Colonic mucosa (tissue), 4 donors: ENCODE measurements around the gene CA10. TPM values are rescaled to one million over a fixed set of nuclear protein-coding genes. Genes with fewer than 3 reads are reported as not detected.

Experiments used
- DNase-seq: peaks from one replicate; pipeline ENCODE4 v3.0.0-alpha.2; 2020
- H3K27ac ChIP-seq: fragments of 200-600 bp; one replicate; pipeline ENCODE4 v1.8.0; 2021
- H3K27me3 ChIP-seq: fragments of 200-600 bp; one replicate; pipeline ENCODE4 v1.8.0; 2021
- H3K36me3 ChIP-seq: fragments of 200-600 bp; one replicate; pipeline ENCODE4 v1.8.0; 2021
- H3K4me1 ChIP-seq: fragments of 200-600 bp; one replicate; pipeline ENCODE4 v1.8.0; 2021; ENCODE audit warnings: mild to moderate bottlenecking
- H3K4me3 ChIP-seq: fragments of 200-600 bp; one replicate; pipeline ENCODE4 v1.8.0; 2021
- H3K9ac ChIP-seq, 2 donors: one replicate each; pipeline ENCODE4 v1.7.0; 2013; ENCODE audit warnings: control low read depth in 2 of 2, low read depth in 2 of 2, low read length in 2 of 2
- H3K9me3 ChIP-seq: fragments of 200-600 bp; one replicate; pipeline ENCODE4 v1.8.0; 2021
- intact Hi-C: fragments of 100-400 bp; cut with DNase I; formaldehyde crosslinking; loops from one replicate; pipeline ENCODE4 v1.14.1; 2022
- total RNA-seq, 2 donors: library from RNA; stranded (reverse); fragmentation: NEBNext Ultra II Directional in 1 of 2; extraction: Animal tissue kit (Norgen Biotek cat#: 25700) in 1 of 2; gene quantifications; one replicate each; pipeline ENCODE4 v1.2.1, GENCODE V29; 2021
- TF ChIP-seq, protein P1 (sequence below): fragments of 200-600 bp; IDR thresholded peaks from one replicate; pipeline ENCODE4 v1.8.0; 2022; ENCODE audit warnings: antibody characterized with exemption, mild to moderate bottlenecking
- donor health status: healthy.
- donor health status: DM: no; HTN: no; CAD: no.
- donor health status: DM: no; HTN: no; CAD: no.

CA10 gene
- total RNA-seq, 2 donors from 2014 or later = 0.27 to 0.52 TPM

DNA sequence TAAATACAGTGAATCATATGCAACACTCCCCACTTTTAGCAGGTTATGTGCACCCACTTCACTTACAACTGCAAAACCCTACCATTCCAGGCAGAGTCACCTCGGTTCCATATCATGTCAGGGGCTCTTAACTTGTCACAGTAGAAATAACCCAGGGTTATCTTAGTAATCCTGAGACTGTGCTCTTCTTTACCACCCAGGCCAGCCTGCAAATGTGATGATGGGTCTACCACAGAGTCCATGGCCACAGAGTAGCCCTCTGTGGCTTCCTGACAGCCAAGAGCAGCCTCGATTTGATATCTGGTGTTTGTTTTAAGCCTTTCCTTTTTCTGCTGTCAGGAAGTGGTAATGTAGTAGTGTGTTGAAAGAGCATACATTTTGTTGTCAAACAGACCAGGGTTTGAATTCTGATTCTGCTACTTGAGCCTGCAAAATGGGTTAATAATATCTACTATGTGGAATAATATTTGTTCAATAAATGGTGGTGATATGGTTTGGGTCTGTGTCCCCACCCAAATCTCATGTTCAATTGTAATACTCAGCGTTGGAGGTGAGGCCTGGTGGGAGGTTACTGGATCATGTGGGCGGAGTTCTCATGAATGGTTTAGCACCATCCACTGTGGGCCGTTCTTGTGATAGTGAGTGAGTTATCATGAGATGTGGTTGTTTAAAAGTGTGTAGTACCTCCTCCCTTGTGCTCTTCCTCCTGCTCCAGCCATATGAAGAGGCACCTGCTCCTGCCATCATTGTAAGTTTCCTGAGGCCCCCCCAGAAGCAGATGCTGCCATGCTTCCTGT, 481.6 kb downstream of the CA10 start:
- intact Hi-C loops = no loop called here
- H3K9ac ChIP-seq = no peak overlapping the region

DNA sequence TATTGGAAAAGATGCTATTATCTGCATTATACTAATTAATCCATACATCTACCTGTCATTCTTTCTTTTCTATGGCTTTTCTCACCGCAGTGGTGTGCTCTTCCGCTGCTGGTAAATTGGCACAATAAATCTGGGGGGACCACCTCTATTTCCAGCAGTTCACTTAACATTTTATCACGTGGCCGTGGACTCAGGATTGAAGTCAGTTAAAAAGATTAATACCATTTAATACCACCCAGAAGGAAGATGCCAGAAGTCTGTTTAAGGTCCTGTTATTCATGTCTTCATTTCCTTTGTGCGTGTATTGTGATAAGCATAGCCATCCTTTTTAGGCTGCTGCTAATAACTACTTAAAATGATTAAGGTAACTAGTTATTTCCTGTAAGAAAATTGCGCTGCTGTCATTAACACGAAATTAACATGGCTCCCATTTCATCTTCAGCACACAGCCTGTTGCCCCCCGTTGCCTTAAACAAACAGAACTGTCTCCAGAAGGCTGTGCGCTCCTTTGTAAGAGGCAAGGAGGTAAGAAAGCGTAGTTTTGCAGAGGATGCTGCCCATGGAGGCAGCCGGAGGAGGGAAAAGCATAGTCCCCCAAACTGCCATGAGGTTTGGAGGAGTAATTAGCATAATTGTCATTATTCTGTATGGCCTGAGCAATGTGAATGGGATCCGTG, 483.8 kb downstream of the CA10 start:
- H3K36me3 ChIP-seq = no peaks in the 10 kb centered on the region
- H3K4me1 ChIP-seq = no peaks in the 10 kb centered on the region
- no peak overlapping the region for H3K4me3 ChIP-seq
- no peak for DNase-seq
- intact Hi-C loops = no loop called here
- H3K9ac ChIP-seq = no peak overlapping the region
- TF ChIP-seq, protein P1, sequence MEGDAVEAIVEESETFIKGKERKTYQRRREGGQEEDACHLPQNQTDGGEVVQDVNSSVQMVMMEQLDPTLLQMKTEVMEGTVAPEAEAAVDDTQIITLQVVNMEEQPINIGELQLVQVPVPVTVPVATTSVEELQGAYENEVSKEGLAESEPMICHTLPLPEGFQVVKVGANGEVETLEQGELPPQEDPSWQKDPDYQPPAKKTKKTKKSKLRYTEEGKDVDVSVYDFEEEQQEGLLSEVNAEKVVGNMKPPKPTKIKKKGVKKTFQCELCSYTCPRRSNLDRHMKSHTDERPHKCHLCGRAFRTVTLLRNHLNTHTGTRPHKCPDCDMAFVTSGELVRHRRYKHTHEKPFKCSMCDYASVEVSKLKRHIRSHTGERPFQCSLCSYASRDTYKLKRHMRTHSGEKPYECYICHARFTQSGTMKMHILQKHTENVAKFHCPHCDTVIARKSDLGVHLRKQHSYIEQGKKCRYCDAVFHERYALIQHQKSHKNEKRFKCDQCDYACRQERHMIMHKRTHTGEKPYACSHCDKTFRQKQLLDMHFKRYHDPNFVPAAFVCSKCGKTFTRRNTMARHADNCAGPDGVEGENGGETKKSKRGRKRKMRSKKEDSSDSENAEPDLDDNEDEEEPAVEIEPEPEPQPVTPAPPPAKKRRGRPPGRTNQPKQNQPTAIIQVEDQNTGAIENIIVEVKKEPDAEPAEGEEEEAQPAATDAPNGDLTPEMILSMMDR = no peak
- no peaks in the 10 kb centered on the region for H3K9me3 ChIP-seq
- no peaks in the 10 kb centered on the region for H3K27me3 ChIP-seq
- H3K27ac ChIP-seq = no peak overlapping the region

More for the DNA sequence above, 481.6 kb downstream of the CA10 start:
- Histone ChIP-seq H3K4me3 (no peak overlapping the region), H3K9me3 (no peaks in the 10 kb centered on the region), H3K27ac (no peak overlapping the region), H3K36me3 (no peaks in the 10 kb centered on the region), H3K4me1 (no peaks in the 10 kb centered on the region), H3K27me3 (no peaks in the 10 kb centered on the region)
- DNase-seq = no peak
- TF ChIP-seq, protein P1 = no peak

DNA sequence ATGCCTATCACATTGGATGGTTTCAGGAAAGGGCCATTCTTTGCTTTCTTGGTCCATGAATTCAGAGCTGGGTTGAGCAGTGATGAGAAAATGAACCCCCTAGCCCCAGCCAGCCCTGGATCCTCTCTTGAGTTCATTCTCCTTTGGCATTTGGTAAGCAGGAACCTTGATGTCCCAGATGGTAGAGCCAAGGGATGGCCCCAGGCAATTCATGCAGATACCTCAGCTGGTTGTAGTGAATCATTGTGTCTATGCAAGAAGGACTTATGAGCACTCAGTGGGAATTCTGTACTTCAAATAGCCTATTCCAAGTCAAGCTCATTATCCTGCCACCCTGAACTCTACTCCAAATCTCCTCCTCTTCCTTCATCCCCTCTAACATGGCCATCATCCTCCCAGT, 485.4 kb downstream of the CA10 start:
- intact Hi-C loops = no loop called here
- no peak overlapping the region for H3K9ac ChIP-seq
- no peaks in the 10 kb centered on the region for H3K27me3 ChIP-seq
- H3K27ac ChIP-seq = no peak overlapping the region
- no peaks in the 10 kb centered on the region for H3K4me1 ChIP-seq
- no peak for DNase-seq
- no peaks in the 10 kb centered on the region for H3K36me3 ChIP-seq
- no peak overlapping the region for H3K4me3 ChIP-seq
- no peaks in the 10 kb centered on the region for H3K9me3 ChIP-seq
- TF ChIP-seq, protein P1 = no peak

DNA sequence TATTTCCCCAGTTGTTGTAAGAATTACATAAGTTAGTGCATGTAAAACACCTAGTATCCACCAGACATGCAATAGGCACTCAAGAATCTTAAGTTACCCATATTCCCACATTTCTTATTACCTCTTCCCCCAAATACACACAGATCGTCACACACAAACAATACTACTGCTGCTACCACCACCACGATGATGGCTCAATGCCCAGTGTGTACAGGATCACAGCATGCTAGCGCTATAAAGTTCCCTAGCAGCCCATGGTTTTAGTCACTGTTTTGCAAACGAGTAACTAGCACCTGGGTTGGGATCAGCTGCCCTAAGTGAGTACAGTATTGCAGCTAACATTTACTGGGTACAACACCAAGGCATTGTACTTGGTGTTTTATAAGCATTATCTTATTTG, 486.4 kb downstream of the CA10 start:
- H3K4me3 ChIP-seq = no peak overlapping the region
- TF ChIP-seq, protein P1 = no peak
- H3K9me3 ChIP-seq = no peaks in the 10 kb centered on the region
- H3K4me1 ChIP-seq = no peaks in the 10 kb centered on the region
- intact Hi-C loops = no loop called here
- no peaks in the 10 kb centered on the region for H3K36me3 ChIP-seq
- no peak overlapping the region for H3K9ac ChIP-seq
- DNase-seq = no peak
- no peaks in the 10 kb centered on the region for H3K27me3 ChIP-seq
- no peak overlapping the region for H3K27ac ChIP-seq

DNA sequence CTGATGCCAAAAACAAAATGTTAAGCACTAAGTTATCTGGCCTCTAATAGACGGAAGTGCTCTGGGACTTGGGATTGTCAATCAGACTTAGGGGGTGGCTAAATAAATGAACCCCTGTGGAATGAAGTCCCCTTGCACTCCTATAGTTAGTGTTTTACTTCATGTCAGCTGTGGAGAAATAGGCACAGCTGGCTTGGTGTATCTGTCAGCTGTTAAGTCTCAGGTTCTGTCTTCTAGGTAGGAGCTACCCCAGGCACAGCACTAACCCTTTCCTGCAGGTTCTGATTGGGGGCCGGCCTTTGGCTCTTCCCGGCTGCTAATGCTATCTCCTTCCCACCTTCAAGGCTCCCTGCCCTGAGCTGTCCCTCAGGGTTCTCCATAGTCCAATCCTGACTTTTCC, 487.6 kb downstream of the CA10 start:
- Histone ChIP-seq H3K9ac (no peak overlapping the region), H3K4me1 (no peaks in the 10 kb centered on the region), H3K27ac (no peak overlapping the region), H3K36me3 (no peaks in the 10 kb centered on the region), H3K9me3 (no peaks in the 10 kb centered on the region), H3K27me3 (no peaks in the 10 kb centered on the region), H3K4me3 (no peak overlapping the region)
- intact Hi-C loops = no loop called here
- TF ChIP-seq, protein P1 = no peak
- DNase-seq = no peak
